Mononuclear cell (primary cell): ENCODE results near the gene SIDT1. TPM values are rescaled to one million over a fixed set of nuclear protein-coding genes. Genes with fewer than 3 reads are reported as not detected.
"Not testable (repeated sequence)": the region's sequence is repeated elsewhere in the genome, so short reads cannot be mapped to it uniquely, and the experiment has no call there.

Source experiments
- H3K27me3 ChIP-seq: 2 replicates; pipeline ENCODE4 v1.6.0; 2011; ENCODE audit warnings: low read length, control low read depth; ENCODE audit not compliant: insufficient read depth
- H3K4me1 ChIP-seq: 2 replicates; pipeline ENCODE4 v1.5.1; 2011; ENCODE audit warnings: mild to moderate bottlenecking, low read length, control low read depth; ENCODE audit not compliant: insufficient read depth
- H3K4me3 ChIP-seq: 2 replicates; pipeline ENCODE4 v1.5.1; 2011; ENCODE audit warnings: mild to moderate bottlenecking, low read length, moderate library complexity
- H3K9me3 ChIP-seq: 2 replicates; pipeline ENCODE4 v1.5.1; 2011; ENCODE audit warnings: low read depth, mild to moderate bottlenecking, control low read depth, low read length
- total RNA-seq: library from RNA; depleted of rRNA; stranded (reverse); fragments of >200 nt; gene quantifications from one replicate; pipeline ENCODE4 v1.2.3, GENCODE V29; 2012

Gene SIDT1
- total RNA-seq, 1 donor: 38.5 TPM

- peaks cover 36% of the 10 kb centered on the region for H3K4me1 ChIP-seq
- H3K9me3 ChIP-seq: no peaks in the 10 kb centered on the region
- H3K4me3 ChIP-seq: no peak overlapping the region
- no peaks in the 10 kb centered on the region for H3K27me3 ChIP-seq
These were observed 94.4 kb downstream of the SIDT1 start for GRCh38 chr3:113626503-113627371.

GRCh38 chr3:113628316-113628715, 96.0 kb downstream of the SIDT1 start:
- H3K4me1 ChIP-seq: peaks cover 36% of the 10 kb centered on the region
- no peaks in the 10 kb centered on the region for H3K9me3 ChIP-seq
- H3K27me3 ChIP-seq: no peaks in the 10 kb centered on the region
- no peak overlapping the region for H3K4me3 ChIP-seq

GRCh38 chr3:113628788-113629187, 96.4 kb downstream of the SIDT1 start:
- H3K4me1 ChIP-seq: peaks cover 36% of the 10 kb centered on the region
- no peaks in the 10 kb centered on the region for H3K9me3 ChIP-seq
- H3K27me3 ChIP-seq: no peaks in the 10 kb centered on the region
- no peak overlapping the region for H3K4me3 ChIP-seq

GRCh38 chr3:113629584-113630421, 97.4 kb downstream of the SIDT1 start:
- H3K4me1 ChIP-seq: peaks cover 36% of the 10 kb centered on the region
- H3K27me3 ChIP-seq: no peaks in the 10 kb centered on the region
- no peak overlapping the region for H3K4me3 ChIP-seq
- no peaks in the 10 kb centered on the region for H3K9me3 ChIP-seq

- H3K9me3 ChIP-seq: no peaks in the 10 kb centered on the region
- H3K4me1 ChIP-seq: peaks cover 29% of the 10 kb centered on the region
- H3K4me3 ChIP-seq: no peak overlapping the region
- no peaks in the 10 kb centered on the region for H3K27me3 ChIP-seq
These were observed 98.7 kb downstream of the SIDT1 start for GRCh38 chr3:113630956-113631542.

- Histone ChIP-seq H3K9me3 (no peaks in the 10 kb centered on the region), H3K4me1 (peaks cover 24% of the 10 kb centered on the region), H3K27me3 (no peaks in the 10 kb centered on the region), H3K4me3 (no peak overlapping the region)
These were observed 99.2 kb downstream of the SIDT1 start for GRCh38 chr3:113631573-113631972.

GRCh38 chr3:113634782-113635474, 102.6 kb downstream of the SIDT1 start:
- Histone ChIP-seq H3K9me3 (no peaks in the 10 kb centered on the region), H3K27me3 (no peaks in the 10 kb centered on the region), H3K4me3 (no peak overlapping the region), H3K4me1 (peaks cover 12% of the 10 kb centered on the region)

- H3K4me1 ChIP-seq, H3K27me3 ChIP-seq, H3K9me3 ChIP-seq, H3K4me3 ChIP-seq: not testable (repeated sequence)
These were observed 103.7 kb downstream of the SIDT1 start for GRCh38 chr3:113636034-113636433.

- Histone ChIP-seq H3K9me3 (no peaks in the 10 kb centered on the region), H3K27me3 (no peaks in the 10 kb centered on the region), H3K4me1 (no peaks in the 10 kb centered on the region), H3K4me3 (no peak overlapping the region)
These were observed 105.4 kb downstream of the SIDT1 start for GRCh38 chr3:113637756-113638155.

- no peak overlapping the region for H3K4me3 ChIP-seq
- no peaks in the 10 kb centered on the region for H3K27me3 ChIP-seq
- peaks cover 4% of the 10 kb centered on the region for H3K9me3 ChIP-seq
- H3K4me1 ChIP-seq: no peaks in the 10 kb centered on the region
These were observed 106.6 kb downstream of the SIDT1 start for GRCh38 chr3:113638910-113639309.

- Histone ChIP-seq H3K27me3 (no peaks in the 10 kb centered on the region), H3K4me3 (no peak overlapping the region), H3K4me1 (no peaks in the 10 kb centered on the region), H3K9me3 (peaks cover 30% of the 10 kb centered on the region)
These were observed 111.2 kb downstream of the SIDT1 start for GRCh38 chr3:113643583-113643982.

GRCh38 chr3:113648524-113648923, 116.2 kb downstream of the SIDT1 start:
- peaks cover 30% of the 10 kb centered on the region for H3K9me3 ChIP-seq
- H3K27me3 ChIP-seq: no peaks in the 10 kb centered on the region

GRCh38 chr3:113649174-113649845, 117.0 kb downstream of the SIDT1 start:
- H3K27me3 ChIP-seq: no peaks in the 10 kb centered on the region
- H3K4me1 ChIP-seq: no peaks in the 10 kb centered on the region
- H3K4me3 ChIP-seq: no peak overlapping the region
- peaks cover 22% of the 10 kb centered on the region for H3K9me3 ChIP-seq

More at GRCh38 chr3:113648524-113648923, 116.2 kb downstream of the SIDT1 start:
- Histone ChIP-seq H3K4me3 (no peak overlapping the region), H3K4me1 (no peaks in the 10 kb centered on the region)

- H3K4me1 ChIP-seq: peaks cover 5% of the 10 kb centered on the region
- no peak overlapping the region for H3K4me3 ChIP-seq
- H3K27me3 ChIP-seq: no peaks in the 10 kb centered on the region
- H3K9me3 ChIP-seq: no peaks in the 10 kb centered on the region
These were observed 122.0 kb downstream of the SIDT1 start for GRCh38 chr3:113654310-113654709.
